Nucleus accumbens (tissue), 56 donors: Measurements from ENCODE around the gene TCF7L1.

ENCODE experiments used
- DNase-seq, 56 donors: peaks; one replicate each; lab custom pipeline; 2025; lab: John Stamatoyannopoulos, UW

The TCF7L1 gene

GRCh38 chr2:85160966-85161960 lies 28.1 kb downstream of the TCF7L1 start:
- DNase-seq = no peak

DNA sequence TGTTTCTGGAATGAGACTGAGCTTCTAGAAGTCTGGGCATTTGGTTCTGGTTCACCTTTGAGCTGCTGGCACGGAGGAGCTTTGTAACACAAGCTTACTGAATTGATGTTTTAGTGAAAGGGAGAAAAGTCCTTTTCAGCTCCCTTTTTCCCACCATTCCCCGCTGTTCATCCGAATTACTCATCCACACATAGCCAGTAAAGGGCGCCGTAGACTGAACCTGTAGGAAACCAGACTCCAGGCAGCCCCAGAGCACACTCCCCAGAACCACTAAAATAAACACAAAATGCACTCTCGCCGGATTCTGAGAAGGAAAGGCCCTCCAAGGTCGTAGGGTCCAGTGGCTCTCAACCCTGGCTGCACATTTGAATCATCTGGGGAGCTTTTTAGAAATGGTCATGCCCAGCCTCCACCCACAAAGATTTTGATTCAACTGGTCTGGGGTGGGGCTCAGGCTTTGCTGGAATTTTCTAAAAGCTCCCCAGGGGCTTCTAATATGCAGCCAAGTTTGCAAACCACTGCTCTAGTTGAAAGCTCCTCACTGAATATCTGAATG lies 29.6 kb downstream of the TCF7L1 start:
- DNase-seq = peak in 2 of 56 donors; percentile 3 to 19

DNA sequence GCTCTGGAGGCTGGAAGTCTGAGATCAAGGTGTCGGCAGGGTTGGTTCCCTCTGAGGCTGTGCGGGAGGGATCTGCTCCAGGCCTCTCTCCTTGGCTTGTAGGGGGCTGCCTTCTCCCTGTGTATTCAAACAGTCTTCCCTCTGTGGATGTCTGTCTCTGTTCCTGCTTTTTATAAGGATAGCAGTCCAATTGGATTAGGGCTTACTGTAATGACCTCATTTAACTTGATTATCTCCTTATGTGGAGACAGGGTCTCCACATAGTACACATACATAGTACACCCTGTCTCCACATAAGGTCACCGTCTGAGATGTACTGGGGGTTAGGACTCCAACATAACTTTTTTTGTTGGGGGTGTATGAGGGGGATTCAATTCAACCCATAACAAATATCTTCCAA lies 30.5 kb downstream of the TCF7L1 start:
- no peak for DNase-seq

GRCh38 chr2:85164145-85164569 lies 31.0 kb downstream of the TCF7L1 start:
- no peak for DNase-seq

- no peak for DNase-seq
Observed at GRCh38 chr2:85165088-85165690, 32.0 kb downstream of the TCF7L1 start.

- no peak for DNase-seq
Observed at GRCh38 chr2:85166021-85166420, 32.8 kb downstream of the TCF7L1 start.

- no peak for DNase-seq
Observed at GRCh38 chr2:85167479-85167878, 34.3 kb downstream of the TCF7L1 start.

DNA sequence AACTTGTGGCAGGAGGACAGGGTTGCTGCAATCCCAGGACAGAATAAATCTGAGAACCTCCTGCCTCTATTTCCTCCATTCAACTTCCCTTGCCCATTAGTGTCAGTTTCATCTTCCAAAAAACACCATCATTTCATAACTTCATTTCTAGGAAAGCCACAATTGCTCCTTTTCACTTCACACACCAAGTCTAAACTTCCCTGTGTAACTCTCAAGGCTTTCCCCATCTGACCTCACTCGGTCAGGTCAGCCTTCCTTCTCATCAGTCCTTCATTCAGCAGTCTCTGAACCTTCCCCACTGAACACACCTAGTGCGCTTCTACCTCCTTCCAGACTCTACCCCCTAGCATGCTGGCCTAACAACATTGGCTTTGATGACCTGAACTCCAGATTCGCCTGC lies 35.8 kb downstream of the TCF7L1 start:
- DNase-seq = no peak

DNA sequence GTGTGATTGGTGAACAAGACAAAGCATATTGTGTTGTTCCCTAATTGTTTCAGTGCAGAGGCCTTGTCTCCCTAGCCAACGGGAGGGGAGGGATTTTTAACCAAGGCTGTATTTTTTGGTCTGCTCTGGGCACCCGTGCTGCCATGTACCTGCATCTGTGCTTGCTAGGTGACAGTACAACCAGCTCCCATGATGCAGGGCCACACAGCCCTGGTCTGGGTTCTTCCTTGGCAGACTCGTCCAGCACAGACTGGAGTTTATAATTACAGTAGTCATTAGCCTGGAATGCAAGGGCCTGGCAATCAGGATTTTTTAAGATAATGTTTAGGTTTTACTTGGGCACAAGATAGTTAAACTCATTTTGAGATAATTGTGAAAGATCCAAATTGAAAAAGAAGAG lies 36.4 kb downstream of the TCF7L1 start:
- DNase-seq = no peak

GRCh38 chr2:85170938-85171475 lies 37.8 kb downstream of the TCF7L1 start:
- no peak for DNase-seq

GRCh38 chr2:85171916-85172315 lies 38.7 kb downstream of the TCF7L1 start:
- no peak for DNase-seq

DNA sequence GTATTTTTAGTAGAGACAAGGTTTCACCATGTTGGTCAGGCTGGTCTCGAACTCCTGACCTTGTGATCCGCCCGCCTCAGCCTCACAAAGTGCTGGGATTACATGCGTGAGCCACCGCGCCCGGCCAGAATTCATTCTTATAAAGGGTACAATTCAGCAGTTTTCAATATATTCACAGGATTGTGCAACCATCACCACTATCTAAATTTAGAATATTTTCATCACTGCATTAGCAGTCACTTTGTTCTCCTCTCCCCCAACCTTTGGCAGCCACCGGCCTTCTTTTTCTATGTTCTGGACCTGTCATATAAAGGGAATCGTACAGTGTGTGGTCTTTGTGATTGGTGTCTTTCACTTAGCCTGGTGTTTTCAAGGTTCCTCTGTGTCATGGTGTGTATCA lies 40.7 kb downstream of the TCF7L1 start:
- no peak for DNase-seq

- DNase-seq = peak in 3 of 56 donors; percentile 10 to 22 (median 11)
Observed at GRCh38 chr2:85174943-85175342, 41.8 kb downstream of the TCF7L1 start.

DNA sequence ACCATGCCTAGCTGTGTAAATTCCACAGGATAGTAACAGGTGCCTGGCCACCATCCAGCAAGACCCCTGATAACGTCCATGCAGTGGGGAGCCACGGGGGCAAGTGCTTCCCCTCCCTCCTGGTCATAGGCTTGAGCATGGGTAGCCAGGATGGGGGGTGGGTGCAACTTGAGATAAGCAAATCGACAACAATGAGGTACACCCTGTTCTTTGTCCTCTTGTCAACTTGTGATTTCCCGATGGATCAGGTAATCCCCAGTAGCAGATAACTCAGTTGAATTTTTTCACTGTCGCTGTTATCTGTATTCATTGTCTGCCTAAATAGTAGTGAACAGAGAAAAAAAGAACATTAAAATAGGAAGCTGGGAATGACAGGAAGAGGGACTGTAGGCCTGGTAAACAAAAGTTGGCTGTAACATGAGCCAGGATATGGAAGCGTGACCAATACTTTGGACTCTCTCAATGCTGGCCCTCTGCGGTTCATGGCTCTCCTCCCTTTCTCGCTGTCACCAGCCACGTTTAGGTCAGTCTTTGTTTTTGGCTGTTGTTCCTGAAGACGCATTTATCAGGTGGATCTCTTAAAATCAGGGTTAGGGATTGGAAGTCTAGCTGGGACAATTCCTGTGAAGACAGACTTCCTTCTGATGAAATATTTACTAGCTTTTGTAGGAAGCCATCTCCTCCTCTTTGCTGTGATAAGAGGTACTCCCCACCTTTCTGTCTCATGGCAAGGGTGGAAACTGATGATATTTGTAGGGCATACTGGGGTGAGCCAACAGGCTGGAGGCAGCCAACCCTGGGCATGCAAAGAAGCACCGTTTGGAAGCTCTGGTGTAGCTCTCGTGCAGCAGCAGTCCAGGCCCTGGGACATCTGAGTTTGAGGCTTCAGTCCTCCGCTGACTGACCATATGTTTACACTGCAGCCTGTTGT lies 42.4 kb downstream of the TCF7L1 start:
- no peak for DNase-seq

DNA sequence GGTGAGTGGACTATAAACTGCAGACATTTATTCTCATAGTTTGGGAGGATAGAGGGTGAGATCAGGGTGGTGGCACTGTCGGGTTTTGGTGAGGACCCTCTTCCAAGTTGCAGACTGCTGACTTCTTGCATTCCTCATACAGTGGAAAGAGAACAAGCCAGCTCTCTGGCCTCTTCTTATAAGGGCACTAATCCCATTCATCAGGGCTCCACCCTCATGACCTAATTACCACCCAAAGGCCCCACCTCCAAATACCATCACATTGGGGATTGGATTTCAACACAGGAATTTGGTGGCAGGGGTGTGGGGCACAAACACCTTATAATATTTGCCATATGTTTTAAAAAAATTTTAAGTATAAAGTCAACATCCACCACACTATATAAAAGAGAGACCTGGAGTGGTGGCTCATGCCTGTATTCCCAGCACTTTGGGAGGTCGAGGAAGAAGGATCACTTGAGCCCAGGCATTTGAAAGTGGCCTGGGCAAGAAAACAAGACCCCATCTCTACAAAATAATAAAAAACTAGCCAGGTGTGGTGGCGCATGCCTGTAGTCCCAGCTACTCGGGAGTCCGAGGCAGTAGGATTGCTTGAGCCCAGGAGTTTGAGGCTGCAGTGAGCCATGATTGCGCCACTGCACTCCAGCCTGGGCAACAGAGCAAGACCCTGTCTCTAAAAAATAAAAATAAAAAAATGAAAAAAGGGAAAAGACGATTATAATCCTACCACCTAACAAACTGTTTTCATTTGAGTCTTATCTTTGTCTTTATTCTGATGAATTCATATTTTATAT lies 44.0 kb downstream of the TCF7L1 start:
- no peak for DNase-seq

DNA sequence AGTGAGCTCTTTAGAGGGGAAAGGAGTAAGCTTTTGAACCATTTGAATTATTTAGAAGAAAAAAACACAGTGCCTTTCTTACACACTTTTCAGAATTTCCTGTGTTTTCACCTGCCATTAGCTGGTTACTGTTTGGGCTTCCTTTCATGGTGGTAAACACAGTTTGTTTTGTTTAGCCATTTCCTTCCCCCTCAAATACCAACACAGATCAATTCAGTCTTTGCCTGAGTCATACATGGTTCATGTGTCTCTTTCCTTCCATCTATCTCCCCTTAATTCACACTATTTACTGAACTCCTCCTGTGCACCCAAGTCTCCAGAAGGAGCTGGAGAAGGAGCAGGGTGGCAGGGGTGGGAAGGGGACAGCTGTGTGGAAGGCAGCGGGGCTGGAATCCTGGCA lies 45.0 kb downstream of the TCF7L1 start:
- no peak for DNase-seq

DNA sequence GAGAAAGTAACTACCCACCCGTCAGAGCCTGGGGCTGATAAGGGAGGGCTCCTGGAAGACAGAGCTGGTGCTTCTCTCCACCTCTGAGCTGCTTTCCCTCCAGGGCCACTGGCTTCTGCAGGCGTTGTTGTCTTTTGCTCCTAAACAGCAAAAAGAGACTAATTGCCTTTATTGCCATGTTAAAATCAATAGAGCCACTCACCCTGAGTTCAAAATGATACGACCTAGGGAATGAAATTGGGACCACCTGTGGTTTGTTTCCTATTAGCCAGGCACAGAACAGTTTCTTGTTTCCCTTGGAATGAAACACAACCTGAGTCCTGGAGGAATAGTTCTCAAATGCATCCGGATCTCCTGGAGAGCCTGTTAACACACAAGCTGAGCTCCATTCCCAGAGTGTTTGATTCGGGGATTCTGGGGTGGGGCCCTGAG lies 45.8 kb downstream of the TCF7L1 start:
- no peak for DNase-seq

- no peak for DNase-seq
Observed at GRCh38 chr2:85179541-85179940, 46.3 kb downstream of the TCF7L1 start.
